Nephron progenitor cell (in vitro differentiated cells): ENCODE results near the gene KCNQ1.

ENCODE experiments used
- DNase-seq: peaks from one replicate; pipeline ENCODE4 v3.0.0; 2021
- H3K27ac Mint-ChIP-seq: 2 replicates; pipeline ENCODE4 v1.8.0; 2021; ENCODE audit warnings: mild to moderate bottlenecking, moderate library complexity, mixed read lengths
- H3K27me3 Mint-ChIP-seq: 2 replicates; pipeline ENCODE4 v1.8.0; 2021; ENCODE audit warnings: mild to moderate bottlenecking, low read depth, mixed read lengths; ENCODE audit not compliant: poor library complexity
- H3K36me3 Mint-ChIP-seq: 2 replicates; pipeline ENCODE4 v1.8.0; 2021; ENCODE audit warnings: low read depth, mixed read lengths
- H3K4me1 Mint-ChIP-seq: 2 replicates; pipeline ENCODE4 v1.8.0; 2021; ENCODE audit warnings: mixed read lengths
- H3K4me3 Mint-ChIP-seq: 2 replicates; pipeline ENCODE4 v1.8.0; 2021; ENCODE audit warnings: mild to moderate bottlenecking, moderate library complexity, mixed read lengths
- H3K9me3 Mint-ChIP-seq: 2 replicates; pipeline ENCODE4 v1.8.0; 2021; ENCODE audit warnings: mild to moderate bottlenecking, moderate library complexity, mixed read lengths
- TF ChIP-seq, protein P1 (sequence below): fragments of 200-600 bp; sonication (generic); IDR thresholded peaks from 2 replicates; pipeline ENCODE4 v1.5.0; 2021; ENCODE audit warnings: antibody characterized with exemption

KCNQ1 gene

DNA sequence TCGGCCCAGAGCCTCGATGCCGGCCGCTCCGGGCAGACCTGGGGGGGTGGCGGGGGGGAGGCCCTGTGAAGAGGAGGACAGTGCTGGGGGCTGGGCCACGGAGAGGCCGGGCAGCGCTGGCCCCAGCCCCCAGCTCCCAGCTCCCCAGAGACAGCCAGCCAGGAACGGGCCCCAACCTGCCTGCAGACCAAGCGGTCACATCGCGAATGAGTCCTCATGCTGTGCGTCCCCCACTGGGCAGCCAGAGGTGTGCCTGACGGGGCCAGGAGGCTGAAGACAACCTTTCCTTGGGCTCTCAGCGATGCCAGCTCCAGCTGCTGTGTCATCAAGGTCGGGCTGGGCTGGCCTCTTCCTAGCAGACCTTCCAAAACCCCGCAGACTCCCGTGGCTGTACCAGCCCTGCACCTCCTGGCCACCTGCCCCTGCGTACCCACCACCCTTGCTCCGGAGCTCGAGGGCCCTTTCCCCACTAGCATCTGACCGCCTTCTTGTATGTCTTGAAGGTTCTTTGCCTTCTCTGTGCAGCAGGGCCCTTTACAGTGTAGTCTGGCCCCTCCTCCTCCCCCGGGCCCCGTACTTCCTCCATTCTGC is 352.4 kb downstream of the KCNQ1 start:
- Mint-ChIP-seq H3K4me3 (no peak overlapping the region), H3K27me3 (peaks cover 17% of the 10 kb centered on the region), H3K36me3 (peaks cover 12% of the 10 kb centered on the region), H3K27ac (no peak overlapping the region), H3K9me3 (peaks cover 15% of the 10 kb centered on the region), H3K4me1 (peaks cover 47% of the 10 kb centered on the region)
- DNase-seq = no peak
- TF ChIP-seq, protein P1, sequence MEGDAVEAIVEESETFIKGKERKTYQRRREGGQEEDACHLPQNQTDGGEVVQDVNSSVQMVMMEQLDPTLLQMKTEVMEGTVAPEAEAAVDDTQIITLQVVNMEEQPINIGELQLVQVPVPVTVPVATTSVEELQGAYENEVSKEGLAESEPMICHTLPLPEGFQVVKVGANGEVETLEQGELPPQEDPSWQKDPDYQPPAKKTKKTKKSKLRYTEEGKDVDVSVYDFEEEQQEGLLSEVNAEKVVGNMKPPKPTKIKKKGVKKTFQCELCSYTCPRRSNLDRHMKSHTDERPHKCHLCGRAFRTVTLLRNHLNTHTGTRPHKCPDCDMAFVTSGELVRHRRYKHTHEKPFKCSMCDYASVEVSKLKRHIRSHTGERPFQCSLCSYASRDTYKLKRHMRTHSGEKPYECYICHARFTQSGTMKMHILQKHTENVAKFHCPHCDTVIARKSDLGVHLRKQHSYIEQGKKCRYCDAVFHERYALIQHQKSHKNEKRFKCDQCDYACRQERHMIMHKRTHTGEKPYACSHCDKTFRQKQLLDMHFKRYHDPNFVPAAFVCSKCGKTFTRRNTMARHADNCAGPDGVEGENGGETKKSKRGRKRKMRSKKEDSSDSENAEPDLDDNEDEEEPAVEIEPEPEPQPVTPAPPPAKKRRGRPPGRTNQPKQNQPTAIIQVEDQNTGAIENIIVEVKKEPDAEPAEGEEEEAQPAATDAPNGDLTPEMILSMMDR = no peak

GRCh38 chr11:2797741-2798361 is 353.0 kb downstream of the KCNQ1 start:
- DNase-seq = no peak
- peaks cover 14% of the 10 kb centered on the region for H3K27me3 Mint-ChIP-seq

DNA sequence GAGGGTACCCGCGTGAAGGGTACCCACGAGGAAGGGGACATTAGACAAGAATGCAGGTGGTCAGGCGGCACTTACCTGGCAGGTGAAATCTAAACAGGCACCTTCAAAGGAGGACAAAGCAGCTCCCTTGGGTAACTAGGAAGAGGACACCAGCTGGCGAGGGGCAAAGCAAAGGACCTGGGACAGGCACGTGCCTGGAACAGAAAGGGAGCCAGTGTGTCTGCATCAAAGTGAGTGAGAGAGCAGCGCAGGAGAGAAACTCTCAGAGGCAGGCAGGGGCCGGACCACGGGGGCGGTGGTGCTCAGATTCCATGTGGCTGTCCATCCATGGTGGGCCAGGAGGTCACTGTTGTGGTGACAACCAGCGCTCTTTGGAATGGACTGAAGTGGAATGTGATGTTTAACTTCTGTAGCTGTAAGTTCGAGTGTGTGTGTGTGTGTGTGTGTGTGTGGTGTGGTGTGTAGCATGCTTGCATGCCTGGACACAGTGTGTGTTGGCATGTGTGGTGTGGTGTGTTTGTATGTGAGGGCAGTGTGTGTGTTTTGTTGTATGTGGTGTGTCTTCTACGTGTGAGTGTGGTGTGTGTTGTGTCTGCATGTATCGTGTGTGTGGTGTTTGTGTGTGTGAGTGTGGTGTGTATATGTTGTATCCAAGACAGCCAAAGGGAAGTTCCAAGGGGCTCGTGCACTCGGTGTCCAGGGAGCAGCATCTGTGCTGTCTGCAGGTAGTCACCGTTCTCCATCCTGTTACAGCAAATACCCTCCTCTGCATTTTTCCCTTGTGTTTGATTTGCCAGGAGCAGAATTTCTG is 354.3 kb downstream of the KCNQ1 start:
- DNase-seq = no peak
- H3K36me3 Mint-ChIP-seq = peaks cover 12% of the 10 kb centered on the region
- peak overlapping the region; percentile 34 for H3K4me3 Mint-ChIP-seq
- peaks cover 15% of the 10 kb centered on the region for H3K9me3 Mint-ChIP-seq
- H3K27me3 Mint-ChIP-seq = peaks cover 10% of the 10 kb centered on the region
- H3K4me1 Mint-ChIP-seq = peaks cover 41% of the 10 kb centered on the region
- H3K27ac Mint-ChIP-seq = peak overlapping the region; percentile 7
- TF ChIP-seq, protein P1 = no peak

More at GRCh38 chr11:2797741-2798361, 353.0 kb downstream of the KCNQ1 start:
- Mint-ChIP-seq H3K27ac (no peak overlapping the region), H3K9me3 (peaks cover 15% of the 10 kb centered on the region), H3K4me1 (peaks cover 43% of the 10 kb centered on the region), H3K36me3 (peaks cover 12% of the 10 kb centered on the region), H3K4me3 (no peak overlapping the region)
- TF ChIP-seq, protein P1 = no peak

- TF ChIP-seq, protein P1 = no peak
- Mint-ChIP-seq H3K27ac (no peak overlapping the region), H3K27me3 (peaks cover 10% of the 10 kb centered on the region), H3K4me3 (no peak overlapping the region), H3K9me3 (peaks cover 15% of the 10 kb centered on the region), H3K4me1 (peaks cover 43% of the 10 kb centered on the region), H3K36me3 (peaks cover 12% of the 10 kb centered on the region)
- no peak for DNase-seq
Measured at GRCh38 chr11:2799881-2800654, 355.3 kb downstream of the KCNQ1 start.

- peaks cover 48% of the 10 kb centered on the region for H3K4me1 Mint-ChIP-seq
- DNase-seq = no peak
- H3K9me3 Mint-ChIP-seq = peaks cover 15% of the 10 kb centered on the region
- peak overlapping the region; percentile 76 for H3K27ac Mint-ChIP-seq
- TF ChIP-seq, protein P1 = no peak
- H3K4me3 Mint-ChIP-seq = no peak overlapping the region
- peaks cover 12% of the 10 kb centered on the region for H3K36me3 Mint-ChIP-seq
- H3K27me3 Mint-ChIP-seq = peaks cover 10% of the 10 kb centered on the region
Measured at GRCh38 chr11:2800655-2801531, 356.1 kb downstream of the KCNQ1 start.
